Testis (tissue), 3 donors: Measurements from ENCODE around the gene THPO. TPM values are rescaled to one million over a fixed set of nuclear protein-coding genes. Genes with fewer than 3 reads are reported as not detected.

Source experiments
- DNase-seq: peaks from one replicate; pipeline ENCODE4 v3.0.0-alpha.2; 2019
- H3K27ac ChIP-seq, 2 donors: fragments of 200-600 bp; sonication (generic); one replicate each; pipeline ENCODE4 v1.5.1; 2019
- H3K27me3 ChIP-seq: fragments of 200-600 bp; sonication (generic); one replicate; pipeline ENCODE4 v1.5.1; 2019
- H3K36me3 ChIP-seq: fragments of 200-600 bp; sonication (generic); one replicate; pipeline ENCODE4 v1.5.1; 2017; ENCODE audit warnings: low read depth; ENCODE audit errors: missing control alignments
- H3K4me1 ChIP-seq: fragments of 200-600 bp; sonication (generic); one replicate; pipeline ENCODE4 v1.5.1; 2019
- H3K4me3 ChIP-seq, 2 donors: fragments of 200-600 bp; sonication (generic); one replicate each; pipeline ENCODE4 v1.5.1; 2017 to 2019
- H3K9me3 ChIP-seq: fragments of 200-600 bp; sonication (generic); one replicate; pipeline ENCODE4 v1.5.1; 2017
- CTCF ChIP-seq, 3 experiments: fragments of 450-650 bp in 2 of 3; fragments of 200-600 bp in 1 of 3; sonication (generic) in 1 of 3; IDR thresholded peaks; one replicate each; pipeline ENCODE4 v1.5.1; 2016 to 2019; ENCODE audit warnings: antibody characterized with exemption in 3 of 3, mild to moderate bottlenecking in 2 of 3, moderate library complexity in 1 of 3
- POLR2A ChIP-seq: fragments of 450-650 bp; IDR thresholded peaks from one replicate; pipeline ENCODE4 v1.6.1; 2017; ENCODE audit warnings: antibody characterized with exemption, mild to moderate bottlenecking, moderate library complexity
- WGBS, 2 donors: methylation state at CpG; one replicate each; pipeline ENCODE4 v1.1.5; 2018; 5-methylcytosine and 5-hydroxymethylcytosine counted together
- intact Hi-C: fragments of 100-400 bp; cut with DNase I; formaldehyde crosslinking; loops from one replicate; pipeline ENCODE4 v1.15.1; 2023; ENCODE audit warnings: low total_unique reads
- polyA plus RNA-seq: library from polyadenylated mRNA; stranded (reverse); fragments of 350-450 nt; fragmentation: Illumina TruSeq; extraction: RNeasy Lipid Tissue Mini Kit (QIAGEN cat#74804); gene quantifications from one replicate; pipeline ENCODE4 v1.2.3, GENCODE V29; 2014; ENCODE audit warnings: low read depth, low replicate concordance; ENCODE audit not compliant: insufficient read depth
- total RNA-seq, 2 donors: library from RNA; depleted of rRNA; stranded (reverse); fragments of >200 nt; gene quantifications; one replicate each; pipeline ENCODE4 v1.2.3, GENCODE V29; 2016

The THPO gene
- total and polyA plus RNA-seq, 3 donors from 2014 or later, result 0.71 to 7.6 (median 0.93) TPM

DNA sequence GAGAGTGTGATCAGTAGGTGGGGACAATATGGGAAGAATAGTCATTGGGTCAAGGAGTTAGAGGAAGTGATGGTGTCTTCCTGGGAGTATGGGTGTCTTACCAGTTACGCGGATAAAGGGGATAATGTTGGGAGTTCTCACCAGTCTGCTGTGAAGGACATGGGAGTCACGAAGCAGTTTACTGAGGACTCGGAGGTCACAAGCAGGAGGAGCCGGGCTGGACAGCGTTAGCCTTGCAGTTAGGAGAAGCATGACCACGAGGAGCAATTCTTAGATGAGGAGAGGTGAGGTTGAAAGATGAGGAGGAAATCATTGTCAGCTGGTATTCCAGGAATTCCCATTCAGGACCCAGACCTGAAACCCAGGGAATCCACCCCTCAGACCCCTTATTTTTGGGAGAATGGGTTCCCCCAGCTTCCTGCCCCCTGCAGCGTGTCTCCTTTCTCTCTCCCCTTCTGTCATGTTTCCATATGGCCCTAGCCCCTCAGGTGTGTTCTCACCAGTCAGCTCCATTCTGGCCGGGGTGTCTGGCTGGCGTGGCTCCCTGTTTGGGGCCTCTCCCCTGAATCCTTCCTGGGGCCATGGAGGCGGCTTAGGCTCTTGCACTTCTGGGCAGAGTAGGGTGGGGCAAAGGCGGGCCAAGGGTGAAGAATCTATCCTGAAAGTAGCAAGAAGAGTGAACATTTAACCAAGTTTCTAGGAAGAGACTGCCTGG, 2.1 kb downstream of the THPO start:
- 88 to 94% methylated on average over 11 to 12 of the region's 12 CpGs for WGBS, 2 donors

GRCh38 chr3:184373422-184373821, 4.6 kb downstream of the THPO start:
- Histone ChIP-seq H3K36me3 (no peaks in the 10 kb centered on the region), H3K4me3 (no peak overlapping the region), H3K4me1 (peaks cover 10% of the 10 kb centered on the region), H3K27me3 (no peaks in the 10 kb centered on the region), H3K9me3 (no peaks in the 10 kb centered on the region), H3K27ac (no peak overlapping the region)
- 77 to 84% methylated on average over 6 of the region's 6 CpGs for WGBS, 2 donors
- no peak for TF ChIP-seq POLR2A
- no peak for DNase-seq
- intact Hi-C loops, result loop anchor here (10.0 kb wide), 1 partner anchor 171 kb away; no protein-coding TSS in a partner anchor

More for the DNA sequence above, 2.1 kb downstream of the THPO start:
- H3K36me3 ChIP-seq, result no peaks in the 10 kb centered on the region
- DNase-seq, result no peak
- H3K27me3 ChIP-seq, result no peaks in the 10 kb centered on the region
- TF ChIP-seq CTCF (IDR thresholded peaks at IDR 0.05), result no peak
- no peak for TF ChIP-seq POLR2A
- no peak overlapping the region for H3K27ac ChIP-seq
- peaks cover 21% of the 10 kb centered on the region for H3K4me1 ChIP-seq
- intact Hi-C loops, result loop anchor here (10.0 kb wide), 1 partner anchor 169 kb away; no protein-coding TSS in a partner anchor
- no peak overlapping the region for H3K4me3 ChIP-seq
- H3K9me3 ChIP-seq, result no peaks in the 10 kb centered on the region

- DNase-seq, result no peak
- H3K27ac ChIP-seq, result no peak overlapping the region
- no peaks in the 10 kb centered on the region for H3K36me3 ChIP-seq
- no peaks in the 10 kb centered on the region for H3K9me3 ChIP-seq
- no peak overlapping the region for H3K4me3 ChIP-seq
- 80 to 90% methylated on average over 2 to 5 of the region's 5 CpGs for WGBS, 2 donors
- peaks cover 9% of the 10 kb centered on the region for H3K4me1 ChIP-seq
- TF ChIP-seq CTCF (IDR thresholded peaks at IDR 0.05), result no peak
- TF ChIP-seq POLR2A, result no peak
- intact Hi-C loops, result loop anchor here (10.0 kb wide), 1 partner anchor 172 kb away; no protein-coding TSS in a partner anchor
- no peaks in the 10 kb centered on the region for H3K27me3 ChIP-seq
Observed at GRCh38 chr3:184372911-184373310, 5.1 kb downstream of the THPO start.

- intact Hi-C loops, result loop anchor here (10.0 kb wide), 1 partner anchor 172 kb away; no protein-coding TSS in a partner anchor
- Histone ChIP-seq H3K36me3 (no peaks in the 10 kb centered on the region), H3K4me3 (no peak overlapping the region), H3K4me1 (peaks cover 9% of the 10 kb centered on the region), H3K27ac (no peak overlapping the region), H3K9me3 (no peaks in the 10 kb centered on the region), H3K27me3 (no peaks in the 10 kb centered on the region)
- 71 to 76% methylated on average over 8 of the region's 8 CpGs for WGBS, 2 donors
- TF ChIP-seq CTCF (IDR thresholded peaks at IDR 0.05) (no peak), POLR2A (no peak)
- DNase-seq, result no peak
Observed at GRCh38 chr3:184372296-184372821, 5.6 kb downstream of the THPO start.

- no peaks in the 10 kb centered on the region for H3K36me3 ChIP-seq
- peak; percentile 84 for DNase-seq
- TF ChIP-seq POLR2A (no peak), CTCF (IDR thresholded peaks at IDR 0.05) (peak; percentile 51 to 89 (median 77))
- H3K4me3 ChIP-seq, result no peak overlapping the region
- H3K27me3 ChIP-seq, result no peaks in the 10 kb centered on the region
- no peak overlapping the region for H3K27ac ChIP-seq
- 49 to 60% methylated on average over 5 of the region's 5 CpGs for WGBS, 2 donors
- H3K4me1 ChIP-seq, result peaks cover 9% of the 10 kb centered on the region
- intact Hi-C loops, result loop anchor here (10.0 kb wide), 1 partner anchor 173 kb away; no protein-coding TSS in a partner anchor
- no peaks in the 10 kb centered on the region for H3K9me3 ChIP-seq
Observed at GRCh38 chr3:184371570-184372018, 6.4 kb downstream of the THPO start.
